Neural cell (in vitro differentiated cells): Measurements from ENCODE around the gene BMP8B.

ENCODE experiments used
- EP300 ChIP-seq: fragments of 450-650 bp; conservative IDR thresholded peaks from 2 replicates; pipeline ENCODE4 v1.6.1; 2014; ENCODE audit warnings: antibody characterized with exemption, mild to moderate bottlenecking, moderate library complexity; ENCODE audit not compliant: poor library complexity, severe bottlenecking
- POLR2AphosphoS5 ChIP-seq: IDR thresholded peaks from 2 replicates; pipeline ENCODE4 v1.6.1; 2012
- TAF1 ChIP-seq: IDR thresholded peaks from 2 replicates; pipeline ENCODE4 v1.6.1; 2012; ENCODE audit warnings: low read depth
- TF ChIP-seq, protein P1 (sequence below): fragments of 450-650 bp; IDR thresholded peaks from 2 replicates; pipeline ENCODE4 v1.5.1; 2014; ENCODE audit warnings: antibody characterized with exemption, mild to moderate bottlenecking, moderate library complexity; ENCODE audit not compliant: poor library complexity, severe bottlenecking

DNA sequence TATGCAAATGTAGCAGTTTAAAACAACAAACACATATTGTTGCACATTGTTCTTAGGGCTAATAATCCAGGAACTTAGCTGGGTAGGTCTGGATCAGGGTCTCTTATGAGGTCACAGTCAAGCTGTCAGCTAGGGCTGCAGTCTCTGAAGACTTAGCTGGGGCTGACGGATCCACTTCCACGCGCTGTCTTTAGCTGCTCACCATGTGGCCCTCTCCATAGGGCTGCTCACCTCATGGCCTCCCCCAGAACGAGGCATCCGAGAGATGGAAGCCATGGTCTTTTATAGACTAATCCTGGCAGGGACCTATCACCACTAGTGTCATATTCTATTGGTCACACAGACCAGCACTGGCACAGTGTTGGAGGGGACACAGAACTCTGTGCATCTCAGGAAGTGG lies 8.8 kb downstream of the BMP8B start:
- TF ChIP-seq TAF1 (no peak), POLR2AphosphoS5 (no peak), EP300 (no peak)
- TF ChIP-seq, protein P1, sequence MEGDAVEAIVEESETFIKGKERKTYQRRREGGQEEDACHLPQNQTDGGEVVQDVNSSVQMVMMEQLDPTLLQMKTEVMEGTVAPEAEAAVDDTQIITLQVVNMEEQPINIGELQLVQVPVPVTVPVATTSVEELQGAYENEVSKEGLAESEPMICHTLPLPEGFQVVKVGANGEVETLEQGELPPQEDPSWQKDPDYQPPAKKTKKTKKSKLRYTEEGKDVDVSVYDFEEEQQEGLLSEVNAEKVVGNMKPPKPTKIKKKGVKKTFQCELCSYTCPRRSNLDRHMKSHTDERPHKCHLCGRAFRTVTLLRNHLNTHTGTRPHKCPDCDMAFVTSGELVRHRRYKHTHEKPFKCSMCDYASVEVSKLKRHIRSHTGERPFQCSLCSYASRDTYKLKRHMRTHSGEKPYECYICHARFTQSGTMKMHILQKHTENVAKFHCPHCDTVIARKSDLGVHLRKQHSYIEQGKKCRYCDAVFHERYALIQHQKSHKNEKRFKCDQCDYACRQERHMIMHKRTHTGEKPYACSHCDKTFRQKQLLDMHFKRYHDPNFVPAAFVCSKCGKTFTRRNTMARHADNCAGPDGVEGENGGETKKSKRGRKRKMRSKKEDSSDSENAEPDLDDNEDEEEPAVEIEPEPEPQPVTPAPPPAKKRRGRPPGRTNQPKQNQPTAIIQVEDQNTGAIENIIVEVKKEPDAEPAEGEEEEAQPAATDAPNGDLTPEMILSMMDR, result no peak
